GM21423 (cell line): ENCODE results near the gene CLBA1.

Experiments used
- ATAC-seq: cut with Tn5 transposase; IDR thresholded peaks from one replicate; pipeline ENCODE4 v1.9.1; 2021; ENCODE audit warnings: mild to moderate bottlenecking, moderate library complexity; ENCODE audit not compliant: unreplicated experiment

Gene CLBA1

DNA sequence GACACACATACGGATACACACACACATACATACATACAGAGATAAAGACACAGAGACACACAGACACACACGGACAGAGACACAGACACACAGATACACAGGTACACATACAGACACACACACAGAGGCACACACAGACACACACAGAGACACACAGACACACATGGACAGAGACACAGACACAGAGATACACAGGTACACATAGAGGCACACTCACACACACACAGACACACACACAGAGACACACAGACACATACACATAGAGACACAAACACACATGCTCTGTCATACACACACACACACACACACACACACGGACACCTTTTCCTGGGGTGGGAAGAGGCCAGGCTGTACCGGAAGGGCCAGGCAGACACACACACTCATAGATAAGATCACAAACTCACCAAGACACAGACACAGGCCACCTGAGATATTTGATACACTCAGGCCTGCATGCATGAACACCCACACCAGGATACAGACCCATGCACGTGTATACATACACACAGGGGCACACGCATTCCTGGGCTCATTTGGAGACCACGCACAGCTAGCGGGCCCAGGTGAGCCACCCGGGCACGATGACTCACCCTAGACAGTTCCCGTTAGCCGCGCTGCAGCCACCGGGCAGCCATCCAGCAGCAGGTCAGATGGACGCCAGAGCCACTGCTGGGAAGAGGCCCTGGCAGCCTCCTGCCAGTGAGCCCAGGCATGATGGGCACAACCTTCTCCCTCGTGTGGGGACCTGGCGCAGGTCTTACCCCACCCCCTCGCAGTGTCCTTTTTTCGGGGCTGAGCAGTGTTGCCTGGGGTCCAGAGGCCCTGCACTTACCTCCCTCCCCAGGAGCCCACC lies 5.6 kb upstream of the CLBA1 start:
- no peak for ATAC-seq

- no peak for ATAC-seq
Measured at GRCh38 chr14:104980611-104981531, 4.7 kb upstream of the CLBA1 start.

- no peak for ATAC-seq
Measured at GRCh38 chr14:104981699-104982541, 3.7 kb upstream of the CLBA1 start.

GRCh38 chr14:104982548-104983230 lies 2.9 kb upstream of the CLBA1 start:
- no peak for ATAC-seq

DNA sequence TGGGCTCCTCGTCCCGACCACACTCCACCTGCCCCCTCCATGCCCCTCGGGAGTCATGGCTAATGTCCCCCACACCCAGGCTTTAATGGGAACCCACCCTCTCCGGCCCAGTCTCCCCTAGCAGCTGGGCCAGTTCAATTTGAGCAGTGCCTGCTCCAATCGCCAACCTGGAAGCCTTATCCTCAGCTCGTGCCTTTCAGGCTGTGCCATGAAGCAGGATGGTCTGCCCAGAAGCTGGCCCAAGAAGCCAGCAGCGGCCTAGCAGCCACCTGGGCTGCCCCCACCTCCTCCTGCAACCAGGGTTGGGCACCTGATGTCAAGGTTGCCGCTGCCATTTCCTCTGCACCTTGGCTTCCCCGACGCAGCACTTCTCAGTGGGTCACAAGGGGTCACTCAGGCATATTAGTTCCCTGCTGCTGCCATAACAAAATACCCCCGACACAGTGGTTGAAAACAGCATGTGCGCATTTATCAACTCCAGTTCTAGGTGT lies 2.3 kb upstream of the CLBA1 start:
- no peak for ATAC-seq

DNA sequence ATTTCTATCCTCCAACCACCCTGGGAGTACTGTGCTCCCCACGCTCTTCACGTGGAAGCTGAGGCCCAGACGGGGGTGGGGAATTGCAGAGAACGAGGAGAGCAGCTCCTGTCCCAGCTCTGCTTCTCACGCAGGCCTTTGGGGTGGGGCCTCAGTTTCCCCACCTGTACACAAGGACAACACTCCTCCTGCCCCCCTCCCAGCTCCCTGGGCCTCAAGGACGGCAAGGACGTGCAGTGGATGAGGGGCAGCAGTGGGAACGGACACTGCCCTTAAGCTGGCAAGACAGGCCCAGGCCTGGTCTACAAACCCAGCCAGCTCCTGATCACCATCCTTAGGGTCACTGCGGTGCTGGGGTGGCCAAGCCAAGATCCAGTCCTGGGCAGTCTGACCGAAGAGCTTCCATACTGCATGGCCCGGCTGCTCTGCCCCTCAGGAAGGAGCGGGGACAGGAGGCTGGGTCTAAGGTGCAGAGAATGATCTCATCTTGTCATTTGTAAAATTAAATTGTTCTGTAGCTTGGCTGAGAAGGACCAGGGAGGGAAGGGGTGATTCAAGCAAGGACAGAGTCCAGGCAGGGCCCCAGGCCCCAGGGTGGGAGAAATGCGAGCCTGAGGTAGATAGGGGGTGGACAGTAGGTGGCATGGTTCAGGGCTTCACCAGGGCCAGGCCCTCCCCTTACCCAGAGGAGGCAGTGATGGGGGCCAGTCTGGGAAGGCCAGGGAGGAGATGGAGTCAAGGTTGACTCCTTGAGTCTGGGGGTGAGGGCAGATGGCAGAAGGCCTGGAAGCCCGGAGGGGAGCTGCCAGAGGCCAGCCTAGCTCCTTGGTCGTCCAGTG lies 1.3 kb upstream of the CLBA1 start:
- ATAC-seq, result no peak

DNA sequence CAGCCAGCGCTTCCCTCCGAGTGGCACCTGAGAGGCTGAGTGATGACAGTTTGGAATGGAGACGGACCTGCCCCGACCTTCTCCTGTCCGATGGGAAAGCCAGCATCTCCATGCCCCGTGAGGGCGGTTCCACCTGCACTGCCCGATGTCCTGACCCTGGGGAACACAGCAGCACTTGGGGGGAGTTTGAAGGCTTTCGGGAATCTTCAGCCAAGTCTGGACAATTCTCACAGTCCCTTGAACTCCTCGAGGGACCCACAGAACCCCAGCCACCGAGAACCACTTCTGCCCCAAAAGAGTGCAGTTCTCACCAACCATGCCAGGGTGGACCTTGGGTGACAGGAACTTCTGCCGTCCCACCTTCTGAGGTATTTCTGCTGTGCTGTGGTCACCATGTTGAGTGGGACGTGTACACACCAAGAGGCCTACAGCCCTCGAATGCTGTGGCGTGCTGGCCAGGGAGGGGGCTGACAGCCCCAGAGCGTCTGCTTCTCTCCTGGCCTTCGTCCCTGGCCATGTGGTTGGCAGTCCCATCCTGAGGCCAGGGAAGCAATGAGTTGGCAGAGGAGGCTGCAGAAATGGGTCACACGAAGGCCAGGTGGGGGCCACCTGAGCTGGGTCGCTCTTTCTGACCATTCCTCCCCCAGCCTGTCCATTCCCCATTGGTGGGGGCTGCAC lies 1.0 kb downstream of the CLBA1 start:
- no peak for ATAC-seq

DNA sequence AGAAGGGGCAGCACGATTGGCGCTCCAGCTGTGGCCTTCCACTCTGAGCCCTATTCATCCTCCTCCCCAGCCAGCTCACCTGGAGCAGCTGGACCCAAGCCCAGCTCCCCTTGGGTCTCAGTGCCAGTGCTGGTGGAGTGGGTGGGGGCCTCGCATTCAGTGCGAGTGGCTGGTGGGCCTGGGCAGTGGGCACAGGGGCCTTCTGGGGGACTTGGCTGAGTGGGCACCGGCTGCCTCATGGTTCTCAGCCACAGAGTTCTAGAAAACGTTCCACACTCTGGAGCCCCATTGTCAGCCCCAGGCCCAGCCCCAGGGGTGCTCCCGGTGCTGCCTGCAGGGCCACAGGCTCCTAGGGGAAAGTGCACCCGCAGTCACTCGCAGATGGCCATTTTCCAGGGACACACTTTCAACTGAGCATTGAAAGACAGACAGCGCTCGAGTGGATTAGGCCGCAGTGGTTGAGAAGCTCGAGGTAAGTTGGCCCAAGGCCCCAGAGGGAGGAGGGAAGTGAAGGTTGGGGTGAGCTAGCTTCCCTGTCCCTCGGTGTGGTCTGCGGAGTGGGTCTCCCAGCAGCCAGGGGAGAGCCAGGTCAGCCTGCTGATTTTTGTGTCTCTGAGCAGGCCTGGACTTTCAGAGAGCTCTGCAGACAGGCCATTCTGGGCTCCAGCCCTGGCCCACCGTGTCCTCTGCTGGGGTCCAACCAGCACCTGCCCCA lies 3.8 kb downstream of the CLBA1 start:
- ATAC-seq, result no peak

DNA sequence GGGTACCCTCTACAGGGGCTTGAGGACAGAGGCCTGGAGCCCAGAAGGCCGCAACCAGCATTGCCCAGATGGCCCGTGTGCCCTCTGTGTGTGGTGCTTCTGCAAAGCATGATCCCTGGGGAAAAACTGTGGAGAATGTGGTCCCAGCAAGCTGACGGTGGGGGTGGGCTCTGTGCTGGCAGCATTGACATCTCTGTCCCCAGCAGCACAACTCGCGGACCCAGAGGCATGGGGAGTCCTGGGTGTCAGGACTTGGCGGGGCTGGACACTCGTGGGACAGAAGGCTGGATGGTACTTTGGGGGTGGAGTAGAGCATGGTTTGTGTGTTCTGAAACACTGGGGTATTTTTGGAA lies 4.3 kb downstream of the CLBA1 start:
- ATAC-seq, result no peak

DNA sequence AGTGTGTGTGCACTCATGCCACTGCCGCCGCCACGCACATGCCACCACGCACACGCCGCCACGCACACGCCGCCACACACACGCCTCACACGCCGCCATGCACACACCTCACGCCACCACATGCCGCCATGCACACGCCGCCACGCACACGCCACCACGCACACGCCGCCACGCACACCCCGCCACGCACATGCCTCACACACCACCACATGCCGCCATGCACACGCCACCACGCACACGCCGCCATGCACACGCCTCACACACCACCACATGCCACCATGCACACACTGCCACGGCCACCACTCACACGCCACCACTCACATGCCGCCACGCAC lies 6.3 kb downstream of the CLBA1 start:
- no peak for ATAC-seq

DNA sequence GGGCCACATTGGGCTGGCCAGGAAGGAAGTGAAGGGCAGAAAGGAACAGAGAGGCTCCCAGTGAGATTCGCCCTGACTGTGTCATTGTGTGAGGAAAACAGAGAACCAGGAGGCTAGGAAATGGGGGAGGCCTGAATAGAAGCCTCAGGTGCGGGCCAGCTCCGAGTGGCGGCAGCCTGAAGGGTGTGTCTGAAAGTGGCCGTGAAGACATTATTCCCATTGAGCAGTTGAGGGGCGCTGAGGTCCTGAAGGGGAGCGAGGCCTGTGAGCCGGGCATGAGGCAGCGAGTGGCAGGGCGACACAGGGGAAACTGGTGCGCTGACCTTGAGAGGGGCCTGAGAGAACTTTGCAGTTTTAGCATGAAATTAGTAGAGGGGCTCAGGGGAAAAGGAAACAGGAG lies 6.9 kb downstream of the CLBA1 start:
- ATAC-seq, result no peak

DNA sequence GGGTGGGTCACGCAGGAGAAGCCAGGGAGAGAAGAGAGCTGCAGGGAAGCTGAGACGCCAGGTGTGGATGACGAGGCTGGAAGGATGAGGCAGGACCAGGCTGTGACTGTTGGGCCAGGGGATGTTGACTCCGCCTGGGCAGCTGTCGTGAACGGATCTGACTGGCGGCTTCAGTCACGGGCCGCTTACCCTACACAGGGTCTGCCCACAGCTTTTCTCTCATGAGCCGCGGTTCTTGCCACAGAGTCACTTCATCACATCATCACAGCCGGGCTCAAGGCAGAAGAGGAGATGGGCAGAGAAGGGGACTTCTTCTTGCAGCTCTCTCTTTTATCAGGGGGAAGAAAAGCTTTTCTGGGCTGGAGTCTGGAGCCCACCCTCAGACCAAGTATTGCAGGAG lies 7.7 kb downstream of the CLBA1 start:
- no peak for ATAC-seq

DNA sequence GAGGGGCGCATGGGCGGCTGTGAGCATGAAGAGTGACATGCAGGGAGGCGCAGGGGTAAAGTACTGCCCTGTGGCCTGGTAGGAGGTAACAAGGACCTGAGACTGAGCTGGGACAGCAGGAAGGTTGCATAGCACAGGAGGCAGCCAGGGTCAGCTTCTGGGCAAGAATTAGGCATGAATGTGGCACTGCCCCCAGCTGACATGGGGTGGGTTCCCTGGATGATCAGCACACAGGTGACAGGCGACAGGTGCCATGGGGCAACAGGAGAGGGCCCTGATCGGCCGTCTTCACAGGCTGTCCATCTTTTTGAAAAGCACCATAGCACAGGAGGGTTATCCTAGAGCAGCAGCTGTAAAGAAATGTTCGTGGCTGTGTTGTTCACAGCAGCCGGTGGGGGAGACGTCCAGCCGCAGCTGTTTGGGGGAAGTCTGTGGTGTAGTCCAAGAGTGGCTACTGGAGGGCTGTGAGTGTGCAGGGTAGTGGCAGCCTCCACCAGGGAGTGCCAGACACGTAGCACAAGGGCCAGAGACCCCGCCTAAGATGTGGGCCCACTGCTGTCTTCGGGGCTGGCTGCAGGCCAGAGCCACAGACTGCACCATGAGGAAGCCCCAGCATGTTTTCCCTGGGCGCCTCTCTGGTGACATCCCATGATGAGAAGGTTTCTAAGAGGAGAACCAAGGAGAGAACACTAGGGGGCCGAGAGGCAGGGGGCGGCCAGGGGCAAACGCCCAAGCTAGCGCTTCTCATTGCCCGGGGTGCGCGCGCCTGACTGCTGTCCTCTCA lies 8.4 kb downstream of the CLBA1 start:
- no peak for ATAC-seq

DNA sequence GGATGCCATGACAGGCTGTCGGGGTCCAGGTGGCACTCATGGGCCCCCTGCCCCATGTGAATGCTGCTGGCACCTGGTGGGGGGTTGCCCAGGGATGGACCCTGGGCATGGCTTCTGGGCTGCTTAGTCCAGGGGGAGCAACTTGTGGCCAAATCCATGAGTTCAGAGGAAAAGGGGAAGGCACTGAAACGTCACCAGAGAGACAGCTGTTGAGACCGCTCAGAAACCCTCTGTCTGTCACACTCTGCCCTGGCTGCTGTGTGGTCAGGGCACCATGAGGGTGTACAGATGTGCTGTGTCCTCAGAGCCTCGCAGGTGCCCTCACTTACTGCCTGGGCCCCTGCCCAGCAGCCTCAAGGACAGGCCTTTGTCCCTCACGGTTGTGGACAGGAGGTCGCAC lies 9.4 kb downstream of the CLBA1 start:
- no peak for ATAC-seq

GRCh38 chr14:104996032-104996431 lies 10.4 kb downstream of the CLBA1 start:
- no peak for ATAC-seq

GRCh38 chr14:104996483-104996882 lies 10.9 kb downstream of the CLBA1 start:
- no peak for ATAC-seq

DNA sequence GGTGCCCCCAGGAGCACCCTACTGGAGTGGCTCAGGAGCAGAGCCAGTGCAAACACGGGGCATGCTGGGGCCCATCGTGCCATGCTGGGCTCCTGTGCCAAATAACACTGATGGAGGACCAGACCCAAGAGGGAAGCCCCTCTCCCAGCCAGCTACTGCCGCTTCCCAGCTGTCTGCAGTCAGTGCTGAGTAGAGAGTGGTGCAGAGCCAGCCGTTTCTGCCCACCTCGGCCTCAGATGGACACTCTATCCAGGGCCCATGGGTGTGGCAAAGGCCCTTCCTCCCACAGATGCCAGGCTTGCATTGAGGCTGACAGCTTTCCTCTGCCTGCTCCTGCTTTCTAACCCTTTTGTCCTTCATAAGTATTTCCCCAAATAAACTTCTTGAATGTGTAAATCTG lies 13.2 kb downstream of the CLBA1 start:
- ATAC-seq, result no peak

GRCh38 chr14:104999361-104999760 lies 13.8 kb downstream of the CLBA1 start:
- ATAC-seq, result no peak
